Upper lobe of left lung (tissue), 6 donors: ENCODE data around the gene ZNF423. TPM values are rescaled to one million over a fixed set of nuclear protein-coding genes. Genes with fewer than 3 reads are reported as not detected.

Source experiments
- ATAC-seq, 2 donors: fragments of 200-7000 bp; cut with Tn5 transposase; one replicate each; pipeline ENCODE4 v1.9.1; 2022; ENCODE audit warnings: mild to moderate bottlenecking in 2 of 2, moderate library complexity in 2 of 2; ENCODE audit not compliant: low FRiP score in 2 of 2
- DNase-seq, 2 donors: peaks; one replicate each; pipeline ENCODE4 v3.0.0-alpha.2; 2019 to 2020
- H3K27ac ChIP-seq, 4 donors: fragments of 200-600 bp; sonication (generic); one replicate each; pipeline ENCODE4 v1.5.1; 2016 to 2019
- H3K27me3 ChIP-seq, 4 donors: fragments of 200-600 bp; sonication (generic); one replicate each; pipeline ENCODE4 v1.5.1; 2017 to 2019
- H3K36me3 ChIP-seq, 4 donors: fragments of 200-600 bp; sonication (generic); one replicate each; pipeline ENCODE4 v1.5.1; 2016 to 2019
- H3K4me1 ChIP-seq, 4 donors: fragments of 200-600 bp; sonication (generic); one replicate each; pipeline ENCODE4 v1.5.1; 2018 to 2019
- H3K4me3 ChIP-seq, 4 donors: fragments of 200-600 bp; sonication (generic); one replicate each; pipeline ENCODE4 v1.5.1; 2017 to 2019; ENCODE audit warnings: mild to moderate bottlenecking in 2 of 4, moderate library complexity in 1 of 4
- H3K9me3 ChIP-seq, 4 donors: fragments of 200-600 bp; sonication (generic); one replicate each; pipeline ENCODE4 v1.5.1; 2018 to 2019
- EP300 ChIP-seq, 4 donors: sonication (generic); formaldehyde crosslinking; IDR thresholded peaks; one replicate each; pipeline ENCODE4 v1.5.1; 2017; ENCODE audit warnings: antibody characterized with exemption in 4 of 4, control low read depth in 2 of 4
- POLR2A ChIP-seq, 4 donors: fragments of 450-650 bp; IDR thresholded peaks; one replicate each; pipeline ENCODE4 v1.5.1; 2016 to 2017; ENCODE audit warnings: antibody characterized with exemption in 4 of 4, mild to moderate bottlenecking in 2 of 4
- POLR2AphosphoS5 ChIP-seq, 2 donors: sonication (generic); formaldehyde crosslinking; IDR thresholded peaks; one replicate each; pipeline ENCODE4 v1.5.1; 2017; ENCODE audit warnings: antibody characterized with exemption in 2 of 2
- WGBS, 2 donors: methylation state at CpG; one replicate each; pipeline ENCODE4 v1.1.5; 2017 to 2018; 5-methylcytosine and 5-hydroxymethylcytosine counted together
- total RNA-seq, 6 donors: library from RNA; depleted of rRNA in 4 of 6; stranded (reverse); fragments of >200 nt in 4 of 6; gene quantifications; one replicate each; pipeline versions ENCODE4 v1.1.0 to v1.2.1, GENCODE V29; 2016 to 2021
- TF ChIP-seq, protein P1 (sequence below), 6 experiments: fragments of 450-650 bp in 4 of 6; fragments of 200-600 bp in 2 of 6; sonication (generic) in 2 of 6; IDR thresholded peaks; one replicate each; pipeline ENCODE4 v1.5.1; 2016 to 2019; ENCODE audit warnings: antibody characterized with exemption in 6 of 6
- donor health status: DM: no; HTN: no; CAD: no; lungs with moderate emphysema.
- donor health status: DM: no; HTN: yes; CAD: no; lungs with severe emphysema.

The ZNF423 gene
- total RNA-seq, 6 donors from 2014 or later, result 4.1 to 11.4 (median 6.7) TPM

DNA sequence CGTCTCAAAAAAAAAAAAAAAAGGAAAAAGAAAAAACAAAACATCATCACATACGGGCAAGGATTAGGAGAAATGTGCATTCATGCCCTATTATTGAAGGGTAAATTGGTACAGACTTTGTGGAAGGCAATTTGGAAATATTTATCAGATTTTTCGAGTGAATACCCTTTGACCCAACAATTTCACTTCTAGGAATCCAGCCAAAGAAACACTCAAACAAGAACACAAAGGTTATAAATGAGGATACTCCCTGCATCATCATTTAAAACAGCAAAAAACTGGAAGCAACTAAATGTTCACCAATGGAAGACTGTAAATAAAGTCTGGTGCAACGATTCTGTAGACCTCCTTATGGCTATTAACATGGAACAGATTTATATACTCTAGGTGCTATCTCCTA lies 12.9 kb downstream of the ZNF423 start:
- DNase-seq, result no peak
- no peak for ATAC-seq
- WGBS, 2 donors, result 42 to 54% methylated on average over 4 of the region's 4 CpGs
- Histone ChIP-seq H3K4me1 (peaks cover 3 to 23% (median 12%) of the 10 kb centered on the region in 4 donors), H3K27me3 (peaks cover 0 to 14% (median 2%) of the 10 kb centered on the region in 4 donors), H3K9me3 (no peaks in the 10 kb centered on the region), H3K4me3 (no peak overlapping the region), H3K36me3 (no peaks in the 10 kb centered on the region), H3K27ac (peak overlapping the region in 1 of 4 donors; percentile 53)
- TF ChIP-seq POLR2A (IDR thresholded peaks at IDR 0.05) (no peak), EP300 (IDR thresholded peaks at IDR 0.05) (no peak), POLR2AphosphoS5 (IDR thresholded peaks at IDR 0.05) (no peak)
- TF ChIP-seq, protein P1, sequence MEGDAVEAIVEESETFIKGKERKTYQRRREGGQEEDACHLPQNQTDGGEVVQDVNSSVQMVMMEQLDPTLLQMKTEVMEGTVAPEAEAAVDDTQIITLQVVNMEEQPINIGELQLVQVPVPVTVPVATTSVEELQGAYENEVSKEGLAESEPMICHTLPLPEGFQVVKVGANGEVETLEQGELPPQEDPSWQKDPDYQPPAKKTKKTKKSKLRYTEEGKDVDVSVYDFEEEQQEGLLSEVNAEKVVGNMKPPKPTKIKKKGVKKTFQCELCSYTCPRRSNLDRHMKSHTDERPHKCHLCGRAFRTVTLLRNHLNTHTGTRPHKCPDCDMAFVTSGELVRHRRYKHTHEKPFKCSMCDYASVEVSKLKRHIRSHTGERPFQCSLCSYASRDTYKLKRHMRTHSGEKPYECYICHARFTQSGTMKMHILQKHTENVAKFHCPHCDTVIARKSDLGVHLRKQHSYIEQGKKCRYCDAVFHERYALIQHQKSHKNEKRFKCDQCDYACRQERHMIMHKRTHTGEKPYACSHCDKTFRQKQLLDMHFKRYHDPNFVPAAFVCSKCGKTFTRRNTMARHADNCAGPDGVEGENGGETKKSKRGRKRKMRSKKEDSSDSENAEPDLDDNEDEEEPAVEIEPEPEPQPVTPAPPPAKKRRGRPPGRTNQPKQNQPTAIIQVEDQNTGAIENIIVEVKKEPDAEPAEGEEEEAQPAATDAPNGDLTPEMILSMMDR (IDR thresholded peaks at IDR 0.05), result no peak

DNA sequence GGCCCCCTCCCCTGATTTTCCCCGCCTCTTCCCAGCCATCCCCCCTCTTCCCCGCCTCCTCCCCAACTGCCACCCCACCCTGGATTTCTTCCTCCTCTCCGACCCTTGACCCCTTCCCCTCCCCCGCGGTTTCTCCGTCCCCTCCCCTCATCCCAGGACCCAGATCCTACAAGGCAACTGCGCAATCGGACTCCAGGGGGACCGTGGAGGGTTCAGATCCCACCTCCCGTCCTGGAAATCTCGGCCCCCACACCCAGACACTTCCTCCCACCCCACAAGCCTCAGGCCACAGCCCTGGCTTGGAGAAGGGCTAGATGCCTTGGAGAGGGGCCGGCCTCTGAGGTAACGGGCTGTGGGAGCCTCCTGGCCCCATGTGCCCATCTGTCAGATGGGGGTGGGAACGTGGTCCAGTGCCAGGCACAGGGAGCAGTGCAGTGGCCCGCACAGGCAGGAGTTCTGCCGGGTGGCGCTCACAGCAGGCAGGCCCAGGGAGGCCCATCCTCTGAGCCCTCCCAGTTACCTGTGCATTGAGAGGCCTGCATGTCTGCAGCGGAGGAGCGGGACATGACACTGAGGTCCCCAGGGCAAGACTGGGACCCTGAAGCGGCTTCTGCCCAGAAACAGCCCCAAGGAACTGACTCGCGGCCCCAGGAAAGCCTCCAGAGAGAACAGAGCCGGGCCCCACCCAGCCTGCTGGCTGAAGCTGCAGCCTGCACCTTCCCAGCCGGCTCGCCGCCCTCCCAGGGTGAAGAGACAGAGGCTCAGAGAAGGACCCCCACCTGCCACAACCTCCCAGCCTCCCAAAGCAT lies 16.7 kb downstream of the ZNF423 start:
- Histone ChIP-seq H3K27ac (peak overlapping the region; percentile 67 to 87 (median 76)), H3K4me3 (peak overlapping the region in 3 of 4 donors; percentile 20 to 32 (median 25)), H3K4me1 (peaks cover 20 to 45% (median 35%) of the 10 kb centered on the region in 4 donors), H3K36me3 (no peaks in the 10 kb centered on the region), H3K9me3 (no peaks in the 10 kb centered on the region), H3K27me3 (peaks cover 0 to 14% (median 2%) of the 10 kb centered on the region in 4 donors)
- TF ChIP-seq, protein P1 (IDR thresholded peaks at IDR 0.05), result no peak
- DNase-seq (no peak), ATAC-seq (peak in 1 of 2 donors; percentile 4)
- 49 to 69% methylated on average over 8 to 22 of the region's 26 CpGs for WGBS, 2 donors

DNA sequence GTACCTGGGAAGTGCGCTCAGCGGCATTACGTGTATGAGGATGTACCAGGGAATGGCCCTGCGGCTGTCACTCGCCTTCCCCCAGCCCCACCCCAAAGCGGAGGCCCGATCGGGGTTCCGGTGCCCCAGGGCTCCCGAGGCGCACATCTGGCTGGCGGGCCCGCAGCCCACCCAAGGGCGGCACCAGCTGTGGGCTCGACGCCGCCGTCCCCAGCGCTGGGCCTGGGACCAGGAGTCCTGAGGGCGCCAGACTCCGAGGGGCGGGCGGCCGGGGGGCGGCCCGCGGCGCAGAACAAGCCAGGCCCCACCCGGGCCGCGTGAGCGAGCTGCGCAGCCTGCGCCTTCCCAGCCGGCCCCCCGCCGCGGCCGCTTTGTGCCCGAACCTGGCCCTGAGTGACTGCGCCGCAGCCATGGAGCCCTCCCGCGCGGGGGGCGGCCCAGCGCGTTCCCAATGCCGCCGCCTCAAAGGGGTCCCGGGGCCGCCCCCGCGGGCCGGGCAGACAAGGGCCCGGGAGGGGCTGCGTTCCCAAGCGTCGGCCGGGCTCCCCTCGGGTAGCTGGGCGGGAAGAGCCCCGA lies 17.4 kb downstream of the ZNF423 start:
- Histone ChIP-seq H3K4me1 (peaks cover 21 to 49% (median 42%) of the 10 kb centered on the region in 4 donors), H3K27me3 (peaks cover 0 to 14% (median 2%) of the 10 kb centered on the region in 4 donors), H3K27ac (peak overlapping the region; percentile 67 to 87 (median 76)), H3K9me3 (no peaks in the 10 kb centered on the region), H3K4me3 (peak overlapping the region in 3 of 4 donors; percentile 20 to 32 (median 25)), H3K36me3 (no peaks in the 10 kb centered on the region)
- TF ChIP-seq POLR2AphosphoS5 (IDR thresholded peaks at IDR 0.05), result no peak
- no peak for TF ChIP-seq EP300 (IDR thresholded peaks at IDR 0.05)
- TF ChIP-seq, protein P1 (IDR thresholded peaks at IDR 0.05), result no peak
- no peak for TF ChIP-seq POLR2A (IDR thresholded peaks at IDR 0.05)
- ATAC-seq (peak in 1 of 2 donors; percentile 14), DNase-seq (peak in 1 of 2 donors; percentile 84)
- WGBS, 2 donors, result 14 to 57% methylated on average over 5 to 7 of the region's 63 CpGs

DNA sequence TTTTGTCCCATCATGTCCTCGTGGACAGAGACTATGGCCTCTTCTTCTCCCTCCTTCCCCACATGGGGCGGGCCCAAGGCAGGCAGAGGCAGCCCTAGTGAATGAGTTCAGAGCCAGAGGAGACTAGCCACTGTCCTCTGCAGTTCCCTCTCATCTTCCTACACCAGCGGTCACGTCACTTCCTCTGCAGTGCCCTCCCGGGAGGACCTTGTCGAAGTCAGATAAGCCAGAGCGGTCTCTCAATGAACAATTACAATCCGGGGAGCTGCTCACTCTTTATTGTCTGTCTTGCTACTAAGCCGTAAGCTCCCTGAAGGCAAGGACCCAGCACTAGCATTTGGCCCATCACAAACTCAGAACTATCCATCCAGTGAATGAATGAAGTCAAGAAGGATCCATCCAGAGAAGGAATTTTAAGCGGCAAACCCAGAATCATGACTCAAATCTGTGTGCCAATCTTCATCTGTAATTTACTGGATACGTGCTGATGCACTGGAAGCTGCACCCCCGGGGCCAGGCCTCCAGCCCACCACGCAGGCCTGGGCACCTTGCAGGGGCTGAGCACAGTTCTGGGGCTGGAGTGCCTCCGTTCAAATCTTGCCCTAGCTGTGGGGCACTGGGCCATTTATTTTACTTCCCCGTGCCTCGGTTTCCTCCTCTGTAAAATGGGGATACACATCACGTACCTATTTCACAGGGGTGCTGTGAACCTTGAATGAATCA lies 18.1 kb downstream of the ZNF423 start:
- WGBS, 2 donors, result 72 to 79% methylated on average over 10 to 17 of the region's 17 CpGs
- no peak for DNase-seq
- H3K27ac ChIP-seq, result peak overlapping the region; percentile 67 to 87 (median 76)
- peaks cover 0 to 14% (median 2%) of the 10 kb centered on the region in 4 donors for H3K27me3 ChIP-seq
- ATAC-seq, result no peak
- no peak for TF ChIP-seq POLR2A (IDR thresholded peaks at IDR 0.05)
- TF ChIP-seq, protein P1 (IDR thresholded peaks at IDR 0.05), result no peak
- TF ChIP-seq POLR2AphosphoS5 (IDR thresholded peaks at IDR 0.05), result no peak
- TF ChIP-seq EP300 (IDR thresholded peaks at IDR 0.05), result no peak
- peak overlapping the region in 1 of 4 donors; percentile 32 for H3K4me3 ChIP-seq
- peaks cover 21 to 50% (median 44%) of the 10 kb centered on the region in 4 donors for H3K4me1 ChIP-seq
- no peaks in the 10 kb centered on the region for H3K36me3 ChIP-seq
- no peaks in the 10 kb centered on the region for H3K9me3 ChIP-seq
